Parathyroid adenoma (tissue), 2 donors: ENCODE results near the gene RPS3.
"Not testable (repeated sequence)": the region's sequence is repeated elsewhere in the genome, so short reads cannot be mapped to it uniquely, and the experiment has no call there.

Source experiments
- H2AFZ ChIP-seq: fragments of 300-600 bp; sonication (generic); one replicate; pipeline ENCODE4 v1.7.0; 2017; ENCODE audit warnings: antibody characterized with exemption, mild to moderate bottlenecking
- H3K27ac ChIP-seq: fragments of 300-600 bp; sonication (generic); one replicate; pipeline ENCODE4 v1.7.0; 2017
- H3K27me3 ChIP-seq: fragments of 300-600 bp; sonication (generic); one replicate; pipeline ENCODE4 v1.7.0; 2017; ENCODE audit warnings: low read length; ENCODE audit not compliant: control insufficient read depth, insufficient read depth
- H3K36me3 ChIP-seq: fragments of 300-600 bp; sonication (generic); one replicate; pipeline ENCODE4 v1.7.0; 2017; ENCODE audit warnings: low read length; ENCODE audit not compliant: control insufficient read depth, insufficient read depth
- H3K4me1 ChIP-seq: fragments of 300-600 bp; sonication (generic); one replicate; pipeline ENCODE4 v1.7.0; 2017; ENCODE audit warnings: control low read depth
- H3K4me2 ChIP-seq: fragments of 300-600 bp; sonication (generic); one replicate; pipeline ENCODE4 v1.7.0; 2017; ENCODE audit warnings: low read length
- H3K4me3 ChIP-seq: fragments of 300-600 bp; sonication (generic); one replicate; pipeline ENCODE4 v1.7.0; 2017; ENCODE audit warnings: low read depth, low read length
- H3K79me2 ChIP-seq: fragments of 300-600 bp; sonication (generic); one replicate; pipeline ENCODE4 v1.7.0; 2017; ENCODE audit warnings: control low read depth
- H3K9ac ChIP-seq: fragments of 300-600 bp; sonication (generic); one replicate; pipeline ENCODE4 v1.7.0; 2017; ENCODE audit warnings: mild to moderate bottlenecking
- H3K9me3 ChIP-seq: fragments of 300-600 bp; sonication (generic); one replicate; pipeline ENCODE4 v1.7.0; 2017; ENCODE audit warnings: low read length; ENCODE audit not compliant: control insufficient read depth
- TF ChIP-seq, protein P1 (sequence below): fragments of 300-600 bp; sonication (generic); IDR thresholded peaks from one replicate; pipeline ENCODE4 v1.7.0; 2017; ENCODE audit warnings: antibody characterized with exemption, mild to moderate bottlenecking
- donor health status: primary hyperparathyroidism.

Gene RPS3

DNA sequence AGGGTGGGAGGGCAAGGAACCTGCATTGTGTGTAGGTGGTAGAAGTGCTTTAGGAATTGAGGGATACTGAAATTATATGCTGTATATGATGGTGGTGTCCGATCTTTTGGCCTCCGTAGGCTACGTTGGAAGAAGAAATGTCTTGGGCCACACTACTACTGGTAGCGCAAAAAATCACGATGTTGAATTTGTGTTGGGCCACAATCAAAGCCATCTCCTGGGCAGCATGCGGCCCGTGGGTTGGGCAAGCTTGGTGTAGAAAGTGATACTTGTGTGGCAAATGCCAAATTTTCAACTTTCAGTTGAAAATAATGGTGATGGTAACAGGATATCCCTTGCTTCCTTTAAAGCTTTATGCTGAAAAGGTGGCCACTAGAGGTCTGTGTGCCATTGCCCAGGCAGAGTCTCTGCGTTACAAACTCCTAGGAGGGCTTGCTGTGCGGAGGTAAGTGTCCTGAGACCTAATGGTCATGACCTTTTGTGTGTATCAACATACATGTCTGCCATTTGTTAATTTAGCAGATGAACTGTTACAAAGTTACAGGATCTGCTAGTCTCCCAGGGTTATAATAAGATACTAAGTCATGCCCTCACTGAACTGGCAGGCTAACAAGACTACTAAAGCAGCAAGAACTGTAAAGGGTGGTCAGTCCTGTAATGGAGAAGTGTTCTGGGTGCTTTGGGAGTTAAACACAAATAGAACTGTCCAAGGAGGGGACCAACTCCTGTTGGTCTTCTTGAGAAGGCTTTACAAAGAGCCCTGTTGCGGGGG lies 2.9 kb downstream of the RPS3 start:
- no peak overlapping the region for H3K9ac ChIP-seq
- H3K9me3 ChIP-seq = no peaks in the 10 kb centered on the region
- H3K79me2 ChIP-seq = peaks cover 3% of the 10 kb centered on the region
- no peaks in the 10 kb centered on the region for H3K27me3 ChIP-seq
- H3K4me1 ChIP-seq = no peaks in the 10 kb centered on the region
- no peaks in the 10 kb centered on the region for H3K36me3 ChIP-seq
- no peak overlapping the region for H3K4me2 ChIP-seq
- no peak overlapping the region for H2AFZ ChIP-seq
- no peak overlapping the region for H3K4me3 ChIP-seq
- TF ChIP-seq, protein P1, sequence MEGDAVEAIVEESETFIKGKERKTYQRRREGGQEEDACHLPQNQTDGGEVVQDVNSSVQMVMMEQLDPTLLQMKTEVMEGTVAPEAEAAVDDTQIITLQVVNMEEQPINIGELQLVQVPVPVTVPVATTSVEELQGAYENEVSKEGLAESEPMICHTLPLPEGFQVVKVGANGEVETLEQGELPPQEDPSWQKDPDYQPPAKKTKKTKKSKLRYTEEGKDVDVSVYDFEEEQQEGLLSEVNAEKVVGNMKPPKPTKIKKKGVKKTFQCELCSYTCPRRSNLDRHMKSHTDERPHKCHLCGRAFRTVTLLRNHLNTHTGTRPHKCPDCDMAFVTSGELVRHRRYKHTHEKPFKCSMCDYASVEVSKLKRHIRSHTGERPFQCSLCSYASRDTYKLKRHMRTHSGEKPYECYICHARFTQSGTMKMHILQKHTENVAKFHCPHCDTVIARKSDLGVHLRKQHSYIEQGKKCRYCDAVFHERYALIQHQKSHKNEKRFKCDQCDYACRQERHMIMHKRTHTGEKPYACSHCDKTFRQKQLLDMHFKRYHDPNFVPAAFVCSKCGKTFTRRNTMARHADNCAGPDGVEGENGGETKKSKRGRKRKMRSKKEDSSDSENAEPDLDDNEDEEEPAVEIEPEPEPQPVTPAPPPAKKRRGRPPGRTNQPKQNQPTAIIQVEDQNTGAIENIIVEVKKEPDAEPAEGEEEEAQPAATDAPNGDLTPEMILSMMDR = no peak
- no peak overlapping the region for H3K27ac ChIP-seq

DNA sequence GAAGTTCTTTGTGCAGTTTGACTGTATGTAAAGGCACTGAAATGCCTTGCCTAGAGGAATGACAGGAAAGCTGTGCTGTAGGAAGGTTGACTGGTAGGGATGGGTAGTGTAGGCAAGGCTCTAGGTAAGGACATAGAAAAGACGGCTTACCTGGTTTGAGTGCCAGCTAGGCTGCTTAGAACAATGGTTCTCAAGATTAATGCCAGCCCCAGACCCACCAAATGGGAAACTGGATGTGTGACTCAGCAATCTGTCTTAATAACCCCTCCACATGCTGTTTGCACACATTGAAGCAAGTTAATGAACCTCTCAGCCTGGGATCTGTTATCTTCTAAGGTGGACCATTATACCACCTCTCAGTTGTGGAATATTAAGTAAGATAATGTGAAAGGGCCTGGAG lies 3.7 kb downstream of the RPS3 start:
- no peak overlapping the region for H2AFZ ChIP-seq
- no peak overlapping the region for H3K4me3 ChIP-seq
- H3K4me1 ChIP-seq = no peaks in the 10 kb centered on the region
- no peak overlapping the region for H3K27ac ChIP-seq
- no peaks in the 10 kb centered on the region for H3K36me3 ChIP-seq
- no peaks in the 10 kb centered on the region for H3K27me3 ChIP-seq
- H3K4me2 ChIP-seq = no peak overlapping the region
- H3K9ac ChIP-seq = no peak overlapping the region
- H3K79me2 ChIP-seq = peaks cover 3% of the 10 kb centered on the region
- TF ChIP-seq, protein P1 = no peak
- no peaks in the 10 kb centered on the region for H3K9me3 ChIP-seq

DNA sequence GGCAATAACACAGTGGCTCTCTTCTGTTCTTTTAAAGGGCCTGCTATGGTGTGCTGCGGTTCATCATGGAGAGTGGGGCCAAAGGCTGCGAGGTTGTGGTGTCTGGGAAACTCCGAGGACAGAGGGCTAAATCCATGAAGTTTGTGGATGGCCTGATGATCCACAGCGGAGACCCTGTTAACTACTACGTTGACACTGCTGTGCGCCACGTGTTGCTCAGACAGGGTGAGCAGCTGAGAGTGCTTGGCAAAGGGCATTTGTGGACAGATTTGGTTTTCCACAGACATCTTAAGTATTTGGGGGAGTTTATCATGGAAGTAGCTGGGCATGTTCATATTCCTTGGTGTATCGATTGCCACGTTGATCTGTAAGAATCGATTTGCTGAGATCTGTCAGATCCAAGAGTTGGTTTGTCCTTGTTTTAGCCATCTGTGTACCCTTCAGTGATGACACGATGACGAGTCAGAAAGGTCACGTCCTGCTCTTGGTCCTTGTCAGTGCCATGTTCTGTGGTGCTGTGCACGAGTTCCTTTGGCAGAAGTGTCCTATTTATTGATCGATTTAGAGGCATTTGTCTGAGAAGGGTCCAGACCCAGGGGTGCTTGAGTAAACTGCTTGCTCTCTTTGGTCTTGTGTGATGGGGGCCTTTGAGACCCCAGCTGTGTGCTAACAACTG lies 4.8 kb downstream of the RPS3 start:
- Histone ChIP-seq H3K27ac (no peak overlapping the region), H3K9ac (no peak overlapping the region), H2AFZ (no peak overlapping the region), H3K9me3 (no peaks in the 10 kb centered on the region), H3K4me3 (no peak overlapping the region), H3K79me2 (peaks cover 3% of the 10 kb centered on the region), H3K4me1 (no peaks in the 10 kb centered on the region), H3K4me2 (no peak overlapping the region), H3K36me3 (no peaks in the 10 kb centered on the region), H3K27me3 (no peaks in the 10 kb centered on the region)
- TF ChIP-seq, protein P1 = no peak

DNA sequence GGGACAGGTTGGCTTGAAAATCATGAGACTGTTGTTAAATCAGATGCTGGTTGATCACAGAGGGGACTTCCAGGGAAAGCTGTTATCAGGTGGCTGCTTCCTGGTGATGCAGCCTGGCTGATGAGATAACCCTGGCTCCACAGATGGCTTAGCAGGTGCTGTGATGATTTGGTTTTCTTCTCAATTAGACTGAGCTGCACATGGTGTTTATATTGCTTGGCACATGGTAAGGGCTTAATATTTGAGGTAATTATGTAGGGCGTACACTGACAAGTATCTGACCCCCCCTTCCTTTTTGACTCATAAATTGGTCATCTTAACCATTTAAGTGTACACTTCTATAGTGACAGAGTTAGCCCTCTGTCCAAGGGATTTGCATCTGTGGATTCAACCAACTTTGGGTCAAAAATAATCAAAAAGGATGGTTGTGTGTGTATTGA lies 7.0 kb downstream of the RPS3 start:
- Histone ChIP-seq H3K36me3 (no peaks in the 10 kb centered on the region), H2AFZ (no peak overlapping the region), H3K27me3 (no peaks in the 10 kb centered on the region), H3K4me2 (no peak overlapping the region), H3K79me2 (peaks cover 3% of the 10 kb centered on the region), H3K4me1 (no peaks in the 10 kb centered on the region), H3K9me3 (no peaks in the 10 kb centered on the region), H3K4me3 (no peak overlapping the region), H3K27ac (no peak overlapping the region), H3K9ac (no peak overlapping the region)
- TF ChIP-seq, protein P1 = no peak

DNA sequence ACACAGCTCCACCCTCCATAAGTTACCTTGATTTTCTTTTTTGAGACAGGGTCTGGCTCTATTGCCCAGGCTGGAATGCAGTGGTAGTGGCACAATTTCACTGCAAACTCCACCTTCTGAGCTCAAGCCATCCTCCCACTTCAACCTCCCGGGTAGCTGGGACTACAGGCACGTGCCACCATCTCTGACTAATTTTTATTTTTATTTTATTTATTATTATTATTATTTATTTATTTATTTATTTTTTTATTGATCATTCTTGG lies 9.6 kb downstream of the RPS3 start:
- no peaks in the 10 kb centered on the region for H3K36me3 ChIP-seq

DNA sequence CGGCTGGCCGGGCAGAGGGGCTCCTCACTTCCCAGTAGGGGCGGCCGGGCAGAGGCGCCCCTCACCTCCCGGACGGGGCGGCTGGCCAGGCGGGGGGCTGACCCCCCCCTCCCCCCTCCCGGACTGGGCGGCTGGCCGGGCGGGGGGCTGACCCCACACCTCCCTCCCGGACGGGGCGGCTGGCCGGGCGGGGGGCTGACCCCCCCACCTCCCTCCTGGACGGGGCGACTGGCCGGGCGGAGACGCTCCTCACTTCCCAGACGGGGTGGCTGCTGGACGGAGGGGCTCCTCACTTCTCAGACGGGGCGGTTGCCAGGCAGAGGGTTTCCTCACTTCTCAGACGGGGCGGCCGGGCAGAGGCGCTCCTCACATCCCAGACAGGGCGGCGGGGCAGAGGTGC lies 10.7 kb downstream of the RPS3 start:
- not testable (repeated sequence) for H3K9ac ChIP-seq, H3K4me1 ChIP-seq, H3K4me3 ChIP-seq, H3K36me3 ChIP-seq, H3K27me3 ChIP-seq, H2AFZ ChIP-seq, H3K4me2 ChIP-seq, H3K9me3 ChIP-seq, H3K79me2 ChIP-seq, H3K27ac ChIP-seq

More for the DNA sequence above, 9.6 kb downstream of the RPS3 start:
- H3K79me2 ChIP-seq = no peaks in the 10 kb centered on the region
- no peak overlapping the region for H3K9ac ChIP-seq
- no peaks in the 10 kb centered on the region for H3K9me3 ChIP-seq
- H3K4me1 ChIP-seq = no peaks in the 10 kb centered on the region
- no peak overlapping the region for H3K4me3 ChIP-seq
- TF ChIP-seq, protein P1 = no peak
- no peak overlapping the region for H3K27ac ChIP-seq
- no peak overlapping the region for H3K4me2 ChIP-seq
- H3K27me3 ChIP-seq = no peaks in the 10 kb centered on the region
- H2AFZ ChIP-seq = no peak overlapping the region

DNA sequence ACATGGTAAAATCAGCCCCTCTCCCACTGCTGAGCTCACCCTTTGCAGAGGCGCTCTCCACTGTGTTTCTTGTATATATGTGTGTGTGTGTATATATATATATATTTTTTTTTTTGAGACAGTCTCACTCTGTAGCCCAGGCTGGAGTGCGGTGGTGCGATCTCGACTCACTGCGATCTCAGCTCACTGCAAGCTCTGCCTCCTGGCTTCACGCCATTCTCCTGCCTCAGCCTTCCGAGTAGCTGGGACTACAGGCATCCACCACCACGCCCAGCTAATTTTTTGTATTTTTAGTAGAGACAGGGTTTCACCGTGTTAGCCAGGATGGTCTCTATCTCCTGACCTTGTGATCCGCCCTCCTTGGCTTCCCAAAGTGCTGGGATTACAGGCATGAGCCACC lies 13.8 kb downstream of the RPS3 start:
- H3K4me3 ChIP-seq, H2AFZ ChIP-seq, H3K79me2 ChIP-seq, H3K27ac ChIP-seq, H3K36me3 ChIP-seq, H3K27me3 ChIP-seq, H3K9me3 ChIP-seq, H3K4me1 ChIP-seq, H3K9ac ChIP-seq, H3K4me2 ChIP-seq: not testable (repeated sequence)
